Trophoblast cell (in vitro differentiated cells and primary cell): ENCODE measurements around the gene HMGXB3.

ENCODE experiments used
- DNase-seq, 2 donors: peaks; one replicate each; pipeline ENCODE4 v3.0.0-alpha.2; 2016
- H2AFZ ChIP-seq: 2 replicates; pipeline ENCODE4 v1.6.1; 2013; ENCODE audit warnings: low read length, moderate library complexity, mild to moderate bottlenecking; ENCODE audit not compliant: insufficient read depth, poor library complexity
- H2AK5ac ChIP-seq: 2 replicates; pipeline ENCODE4 v1.6.1; 2013; ENCODE audit warnings: mild to moderate bottlenecking, low read length
- H2BK120ac ChIP-seq: 2 replicates; pipeline ENCODE4 v1.6.1; 2013; ENCODE audit warnings: low read length, mild to moderate bottlenecking, moderate library complexity; ENCODE audit not compliant: insufficient read depth, poor library complexity
- H2BK12ac ChIP-seq: 2 replicates; pipeline ENCODE4 v1.6.1; 2013; ENCODE audit warnings: mild to moderate bottlenecking, low read length, moderate library complexity
- H2BK5ac ChIP-seq: 2 replicates; pipeline ENCODE4 v1.6.1; 2013; ENCODE audit warnings: low read length, low read depth, moderate library complexity, mild to moderate bottlenecking; ENCODE audit not compliant: poor library complexity
- H3K14ac ChIP-seq: 2 replicates; pipeline ENCODE4 v1.6.1; 2013; ENCODE audit warnings: mild to moderate bottlenecking, low read length
- H3K18ac ChIP-seq: 2 replicates; pipeline ENCODE4 v1.6.1; 2013; ENCODE audit warnings: mild to moderate bottlenecking, low read length
- H3K23ac ChIP-seq: 2 replicates; pipeline ENCODE4 v1.6.1; 2013; ENCODE audit warnings: low read length
- H3K27ac ChIP-seq: 2 replicates; pipeline ENCODE4 v1.5.1; 2013; ENCODE audit warnings: low read depth, mild to moderate bottlenecking, inconsistent platforms, low read length, moderate library complexity
- H3K27me3 ChIP-seq: 2 replicates; pipeline ENCODE4 v1.6.1; 2013; ENCODE audit warnings: inconsistent platforms, mild to moderate bottlenecking, low read length, moderate library complexity; ENCODE audit not compliant: insufficient read depth
- H3K36me3 ChIP-seq, 2 experiments: 1 replicate in 1 of 2; 2 replicates in 1 of 2; pipeline ENCODE4 v1.6.1; 2013; ENCODE audit warnings: low read length in 2 of 2, mild to moderate bottlenecking in 2 of 2, moderate library complexity in 1 of 2; ENCODE audit not compliant: insufficient read depth in 2 of 2, control insufficient read depth in 1 of 2
- H3K4ac ChIP-seq: 2 replicates; pipeline ENCODE4 v1.6.1; 2013; ENCODE audit warnings: low read depth, mild to moderate bottlenecking, low read length, moderate library complexity
- H3K4me1 ChIP-seq, 2 experiments: 1 replicate in 1 of 2; 2 replicates in 1 of 2; pipeline ENCODE4 v1.6.1; 2013; ENCODE audit warnings: low read length in 2 of 2, mild to moderate bottlenecking in 2 of 2, moderate library complexity in 1 of 2; ENCODE audit not compliant: insufficient read depth in 2 of 2, control insufficient read depth in 1 of 2
- H3K4me2 ChIP-seq: 2 replicates; pipeline ENCODE4 v1.6.1; 2013; ENCODE audit warnings: inconsistent platforms, mild to moderate bottlenecking, low read length, moderate library complexity
- H3K4me3 ChIP-seq: 2 replicates; pipeline ENCODE4 v1.5.1; 2013; ENCODE audit warnings: mild to moderate bottlenecking, low read depth, low read length, inconsistent platforms
- H3K79me1 ChIP-seq: one replicate; pipeline ENCODE4 v1.6.1; 2013; ENCODE audit warnings: low read length
- H3K79me2 ChIP-seq: 2 replicates; pipeline ENCODE4 v1.6.1; 2013; ENCODE audit warnings: low read length, mild to moderate bottlenecking; ENCODE audit not compliant: control insufficient read depth, insufficient read depth, poor library complexity
- H3K9ac ChIP-seq: 2 replicates; pipeline ENCODE4 v1.6.1; 2013; ENCODE audit warnings: mild to moderate bottlenecking, low read length
- H3K9me3 ChIP-seq: 2 replicates; pipeline ENCODE4 v1.6.1; 2013; ENCODE audit warnings: low read depth, mild to moderate bottlenecking, control low read depth, inconsistent platforms, low read length; ENCODE audit not compliant: insufficient read depth
- H4K12ac ChIP-seq: 2 replicates; pipeline ENCODE4 v1.6.1; 2013; ENCODE audit warnings: low read depth, mild to moderate bottlenecking, low read length, moderate library complexity
- H4K8ac ChIP-seq: 2 replicates; pipeline ENCODE4 v1.6.1; 2013; ENCODE audit warnings: low read depth, mild to moderate bottlenecking, low read length, moderate library complexity
- H4K91ac ChIP-seq: one replicate; pipeline ENCODE4 v1.6.1; 2013; ENCODE audit warnings: low read depth, mild to moderate bottlenecking, low read length, moderate library complexity
- WGBS: extraction: QIAGEN DNeasy Blood & Tissue Kit; methylation state at CpG from one replicate; pipeline ENCODE4 v1.1.7; 2013; ENCODE audit warnings: missing lambda C conversion rate; ENCODE audit not compliant: insufficient read length, insufficient coverage; ENCODE audit errors: extremely low coverage; 5-methylcytosine and 5-hydroxymethylcytosine counted together

HMGXB3 gene

GRCh38 chr5:150044329-150044681, 43.8 kb downstream of the HMGXB3 start:
- Histone ChIP-seq H3K27ac (no peak overlapping the region), H4K12ac (no peak overlapping the region), H2BK120ac (no peak overlapping the region), H3K4me1 (no peaks in the 10 kb centered on the region), H3K9me3 (no peaks in the 10 kb centered on the region), H3K18ac (no peak overlapping the region), H3K79me2 (no peaks in the 10 kb centered on the region), H3K79me1 (no peaks in the 10 kb centered on the region), H4K91ac (no peak overlapping the region), H2AK5ac (no peak overlapping the region), H3K36me3 (peaks cover 41 to 62% of the 10 kb centered on the region in 2 experiments), H2BK5ac (no peak overlapping the region), H3K14ac (no peak overlapping the region), H2AFZ (no peak overlapping the region), H3K4ac (no peak overlapping the region), H3K4me3 (no peak overlapping the region), H2BK12ac (no peak overlapping the region), H3K9ac (no peak overlapping the region), H3K4me2 (no peak overlapping the region), H4K8ac (no peak overlapping the region), H3K27me3 (no peaks in the 10 kb centered on the region), H3K23ac (no peak overlapping the region)
- DNase-seq = no peak

GRCh38 chr5:150044712-150045111, 44.2 kb downstream of the HMGXB3 start:
- Histone ChIP-seq H3K27ac (no peak overlapping the region), H4K91ac (no peak overlapping the region), H3K9me3 (no peaks in the 10 kb centered on the region), H3K4ac (no peak overlapping the region), H3K27me3 (no peaks in the 10 kb centered on the region), H2BK120ac (no peak overlapping the region), H3K4me3 (no peak overlapping the region), H3K23ac (no peak overlapping the region), H3K4me2 (no peak overlapping the region), H2BK12ac (no peak overlapping the region), H3K18ac (no peak overlapping the region), H3K79me1 (no peaks in the 10 kb centered on the region), H3K9ac (no peak overlapping the region), H4K8ac (no peak overlapping the region), H3K4me1 (peaks cover 0 to 2% of the 10 kb centered on the region in 2 experiments), H3K36me3 (peaks cover 43 to 66% of the 10 kb centered on the region in 2 experiments), H4K12ac (no peak overlapping the region), H2AK5ac (no peak overlapping the region), H2AFZ (no peak overlapping the region), H2BK5ac (no peak overlapping the region), H3K14ac (no peak overlapping the region), H3K79me2 (no peaks in the 10 kb centered on the region)
- no peak for DNase-seq
- WGBS = no CpG with 5 or more reads among the region's 7 CpGs

- Histone ChIP-seq H3K9me3 (no peaks in the 10 kb centered on the region), H3K23ac (no peak overlapping the region), H4K91ac (no peak overlapping the region), H3K4me1 (peaks cover 0 to 7% of the 10 kb centered on the region in 2 experiments), H3K79me2 (no peaks in the 10 kb centered on the region), H3K18ac (no peak overlapping the region), H2BK5ac (no peak overlapping the region), H3K4ac (no peak overlapping the region), H3K14ac (no peak overlapping the region), H2BK12ac (no peak overlapping the region), H3K36me3 (peaks cover 48 to 71% of the 10 kb centered on the region in 2 experiments), H3K79me1 (no peaks in the 10 kb centered on the region), H3K9ac (no peak overlapping the region), H4K8ac (no peak overlapping the region), H2AFZ (no peak overlapping the region), H3K27me3 (no peaks in the 10 kb centered on the region), H2BK120ac (no peak overlapping the region), H4K12ac (no peak overlapping the region), H3K4me3 (no peak overlapping the region), H3K27ac (no peak overlapping the region), H2AK5ac (no peak overlapping the region), H3K4me2 (no peak overlapping the region)
- DNase-seq = no peak
- WGBS = no CpG with 5 or more reads among the region's 6 CpGs
These were observed 45.0 kb downstream of the HMGXB3 start for GRCh38 chr5:150045549-150045948.

- Histone ChIP-seq H2BK12ac (no peak overlapping the region), H3K14ac (no peak overlapping the region)
- WGBS = no CpG with 5 or more reads among the region's 6 CpGs
These were observed 45.5 kb downstream of the HMGXB3 start for GRCh38 chr5:150046031-150046430.

More at GRCh38 chr5:150046031-150046430, 45.5 kb downstream of the HMGXB3 start:
- Histone ChIP-seq H2BK5ac (no peak overlapping the region), H4K8ac (no peak overlapping the region), H3K23ac (no peak overlapping the region), H3K27me3 (no peaks in the 10 kb centered on the region), H3K4me1 (peaks cover 0 to 7% of the 10 kb centered on the region in 2 experiments), H3K27ac (no peak overlapping the region), H3K79me2 (no peaks in the 10 kb centered on the region), H3K79me1 (no peaks in the 10 kb centered on the region), H3K9ac (no peak overlapping the region), H3K4me2 (no peak overlapping the region), H3K4ac (no peak overlapping the region), H2AK5ac (no peak overlapping the region), H4K12ac (no peak overlapping the region), H3K18ac (no peak overlapping the region), H2AFZ (no peak overlapping the region), H3K9me3 (no peaks in the 10 kb centered on the region), H4K91ac (no peak overlapping the region), H2BK120ac (no peak overlapping the region), H3K4me3 (no peak overlapping the region), H3K36me3 (peaks cover 49 to 72% of the 10 kb centered on the region in 2 experiments)
- DNase-seq = no peak
